ENCODE measurements around the gene CDH22. TPM values are rescaled to one million over a fixed set of nuclear protein-coding genes. Genes with fewer than 3 reads are reported as not detected.

The CDH22 gene
- total and polyA plus RNA-seq, 9 of the 15 experiments (the other 6 are each of a cell fraction or from before 2014, with no cell fraction given), result 0.07 to 0.08 TPM; not detected in 7

DNA sequence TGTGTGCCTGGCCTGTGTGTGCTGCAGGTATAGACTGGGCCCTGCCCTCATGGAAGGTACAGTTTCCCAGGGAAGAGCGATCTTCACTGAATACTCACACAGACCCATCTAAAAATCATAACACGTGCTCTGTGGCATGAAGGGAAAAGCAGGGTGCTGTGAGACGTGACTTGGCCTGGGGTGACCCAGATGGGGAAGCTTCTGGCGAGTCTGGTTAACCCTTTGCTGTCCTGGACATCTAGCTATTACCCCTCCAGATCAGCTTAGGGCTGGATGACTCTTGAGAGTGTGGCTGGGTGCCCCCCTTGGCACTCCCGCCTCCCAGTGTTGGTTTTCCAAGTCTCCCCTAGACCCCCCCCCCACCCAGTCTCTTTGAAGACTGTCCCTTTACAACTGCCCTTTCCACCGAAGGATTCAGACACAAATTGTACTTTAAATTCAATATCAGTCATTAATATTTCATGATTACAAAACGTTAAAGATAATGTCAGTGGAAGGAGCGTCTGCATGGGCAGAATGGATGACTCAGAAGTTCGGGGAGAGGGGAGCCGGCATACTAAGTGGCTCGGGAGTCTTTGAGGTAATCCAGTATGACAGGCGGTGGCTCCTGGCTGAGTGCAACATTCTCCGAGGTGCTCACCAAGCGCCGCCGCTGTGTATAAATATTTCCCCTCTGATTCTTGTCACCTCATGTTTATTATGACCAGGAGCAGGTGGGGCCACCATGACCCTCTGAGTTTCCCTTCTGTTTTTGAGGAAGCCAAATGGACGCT is 112.8 kb downstream of the CDH22 start:
- Histone ChIP-seq H3K79me2 (ENCODE audit: control insufficient read depth, insufficient read depth, low read length) (no peaks in the 10 kb centered on the region), H4K20me1 (replicated peaks; ENCODE audit: control insufficient read depth, insufficient read depth, low read length) (peaks cover 7% of the 10 kb centered on the region), H3K27ac (ENCODE audit: extremely low read depth, low read depth, low read length) (no peak overlapping the region), H3K4me2 (ENCODE audit: insufficient read depth, low read length) (no peak overlapping the region), H3K27me3 (ENCODE audit: control insufficient read depth in 2 of 2, insufficient read depth in 2 of 2, low read length in 2 of 2) (peaks cover 9 to 26% of the 10 kb centered on the region in 2 experiments), H2AFZ (ENCODE audit: low read depth, low read length) (no peak overlapping the region), H3K4me1 (replicated peaks in 1 of 2; ENCODE audit: control insufficient read depth in 2 of 2, insufficient read depth in 2 of 2, low read length in 2 of 2) (peaks cover 0 to 16% of the 10 kb centered on the region in 2 experiments; a peak in 3 of 5 replicates), H3K4me3 (no peak overlapping the region), H3K9me3 (replicated peaks; ENCODE audit: control insufficient read depth, insufficient read depth, low read depth, low read length) (no peaks in the 10 kb centered on the region), H3K9me1 (ENCODE audit: control insufficient read depth, insufficient read depth, low read length) (no peaks in the 10 kb centered on the region), H3K9ac (ENCODE audit: insufficient read depth in 1 of 2, low read depth in 2 of 2, low read length in 2 of 2) (peak overlapping the region in 1 of 2 experiments; percentile 58; a peak in 1 of 4 replicates), H3K36me3 (ENCODE audit: control insufficient read depth, insufficient read depth, low read length) (no peaks in the 10 kb centered on the region)
- BruUV-seq (replicated peaks), result no TSS peak
- DNase-seq (ENCODE audit: extremely low read depth in 1 of 4, low spot score in 3 of 4) (no peak), ATAC-seq (no peak), FAIRE-seq (no peak)
- TF ChIP-seq, protein P1, sequence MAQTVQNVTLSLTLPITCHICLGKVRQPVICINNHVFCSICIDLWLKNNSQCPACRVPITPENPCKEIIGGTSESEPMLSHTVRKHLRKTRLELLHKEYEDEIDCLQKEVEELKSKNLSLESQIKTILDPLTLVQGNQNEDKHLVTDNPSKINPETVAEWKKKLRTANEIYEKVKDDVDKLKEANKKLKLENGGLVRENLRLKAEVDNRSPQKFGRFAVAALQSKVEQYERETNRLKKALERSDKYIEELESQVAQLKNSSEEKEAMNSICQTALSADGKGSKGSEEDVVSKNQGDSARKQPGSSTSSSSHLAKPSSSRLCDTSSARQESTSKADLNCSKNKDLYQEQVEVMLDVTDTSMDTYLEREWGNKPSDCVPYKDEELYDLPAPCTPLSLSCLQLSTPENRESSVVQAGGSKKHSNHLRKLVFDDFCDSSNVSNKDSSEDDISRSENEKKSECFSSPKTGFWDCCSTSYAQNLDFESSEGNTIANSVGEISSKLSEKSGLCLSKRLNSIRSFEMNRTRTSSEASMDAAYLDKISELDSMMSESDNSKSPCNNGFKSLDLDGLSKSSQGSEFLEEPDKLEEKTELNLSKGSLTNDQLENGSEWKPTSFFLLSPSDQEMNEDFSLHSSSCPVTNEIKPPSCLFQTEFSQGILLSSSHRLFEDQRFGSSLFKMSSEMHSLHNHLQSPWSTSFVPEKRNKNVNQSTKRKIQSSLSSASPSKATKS (CRISPR knock-in tag; IDR thresholded peaks at IDR 0.05), result no peak
- TF ChIP-seq YY1 (IDR thresholded peaks at IDR 0.05; ENCODE audit: borderline replicate concordance in 1 of 3, control insufficient read depth in 1 of 3, extremely low read depth in 1 of 3, insufficient read depth in 3 of 3, insufficient read length in 1 of 3, insufficient replicate concordance in 2 of 3, low read depth in 1 of 3, low read length in 2 of 3), result no peak
- TF ChIP-seq, protein P2, sequence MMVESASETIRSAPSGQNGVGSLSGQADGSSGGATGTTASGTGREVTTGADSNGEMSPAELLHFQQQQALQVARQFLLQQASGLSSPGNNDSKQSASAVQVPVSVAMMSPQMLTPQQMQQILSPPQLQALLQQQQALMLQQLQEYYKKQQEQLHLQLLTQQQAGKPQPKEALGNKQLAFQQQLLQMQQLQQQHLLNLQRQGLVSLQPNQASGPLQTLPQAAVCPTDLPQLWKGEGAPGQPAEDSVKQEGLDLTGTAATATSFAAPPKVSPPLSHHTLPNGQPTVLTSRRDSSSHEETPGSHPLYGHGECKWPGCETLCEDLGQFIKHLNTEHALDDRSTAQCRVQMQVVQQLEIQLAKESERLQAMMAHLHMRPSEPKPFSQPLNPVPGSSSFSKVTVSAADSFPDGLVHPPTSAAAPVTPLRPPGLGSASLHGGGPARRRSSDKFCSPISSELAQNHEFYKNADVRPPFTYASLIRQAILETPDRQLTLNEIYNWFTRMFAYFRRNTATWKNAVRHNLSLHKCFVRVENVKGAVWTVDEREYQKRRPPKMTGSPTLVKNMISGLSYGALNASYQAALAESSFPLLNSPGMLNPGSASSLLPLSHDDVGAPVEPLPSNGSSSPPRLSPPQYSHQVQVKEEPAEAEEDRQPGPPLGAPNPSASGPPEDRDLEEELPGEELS (CRISPR knock-in tag; IDR thresholded peaks at IDR 0.05; ENCODE audit: borderline replicate concordance), result no peak
- no peak for TF ChIP-seq ZC3H4 (CRISPR knock-in tag; IDR thresholded peaks at IDR 0.05; ENCODE audit: borderline replicate concordance)
- 0 out of 2 replicates have a peak, but pooled peaks have one; percentile 41 for TF ChIP-seq ZKSCAN1 (IDR thresholded peaks at IDR 0.05; ENCODE audit: low read depth, low read length)
- no peak for TF ChIP-seq ZBTB12 (CRISPR knock-in tag; IDR thresholded peaks at IDR 0.05)
- in situ Hi-C loops (cut with MboI), result no loop called here
- CTCF ChIA-PET (ENCODE audit: low intra/inter-chr PET ratio), result interaction anchor here (0.6 kb wide), 1 partner anchor 60 kb away, joined by 3 read pairs; no protein-coding TSS in a partner anchor
- 2% methylated on average over 17 of the region's 17 CpGs for WGBS (ENCODE audit: insufficient coverage, low coverage, missing lambda C conversion rate)
- POLR2A ChIA-PET, result no interaction called here
- intact Hi-C loops (cut with micrococcal nuclease), result no loop called here
